ENCODE data around the gene INPP5D.
A peak's percentile ranks its signal among the peaks of the same experiment; 100 is the strongest.

INPP5D gene

GRCh38 chr2:233250985-233251305, 190.8 kb downstream of the INPP5D start:
- no peak for DNase-seq

GRCh38 chr2:233251306-233252116, 191.4 kb downstream of the INPP5D start, which contains the start of gene ATG16L1:
Gene ATG16L1, plus strand, starts transcription at chr2:233251673. Its CDS starts 155 bp downstream, at chr2:233251828.
- DNase-seq: peak; percentile 97

GRCh38 chr2:233252227-233252626, 192.1 kb downstream of the INPP5D start:
- DNase-seq: no peak

GRCh38 chr2:233255151-233255550, 195.0 kb downstream of the INPP5D start:
- no peak for DNase-seq

- no peak for DNase-seq
Observed at GRCh38 chr2:233256048-233256447, 195.9 kb downstream of the INPP5D start.
